Measurements from ENCODE around the gene CIAO3. TPM values are rescaled to one million over a fixed set of nuclear protein-coding genes. Genes with fewer than 3 reads are reported as not detected.

The CIAO3 gene
- total RNA-seq, 2 donors from 2014 or later, result 56.7 to 76.6 TPM

GRCh38 chr16:707062-707538 lies 33.7 kb downstream of the CIAO3 start:
- no peaks in the 10 kb centered on the region for H3K36me3 ChIP-seq
- no peak for DNase-seq (ENCODE audit: low spot score)
- peaks cover 22% of the 10 kb centered on the region for H3K27me3 ChIP-seq (replicated peaks; ENCODE audit: insufficient read depth)
- WGBS, result 26% methylated on average over 14 of the region's 14 CpGs
- H3K27ac ChIP-seq, result no peak overlapping the region
- H3K4me1 ChIP-seq (replicated peaks), result no peaks in the 10 kb centered on the region
- no peak for TF ChIP-seq CTCF (IDR thresholded peaks at IDR 0.05)
- TF ChIP-seq POLR2A (IDR thresholded peaks at IDR 0.05), result no peak
- no peak for TF ChIP-seq POLR2AphosphoS5 (IDR thresholded peaks at IDR 0.05)
- intact Hi-C loops (cut with DNase I), result no loop called here
- H3K4me3 ChIP-seq, result no peak overlapping the region
- H3K9me3 ChIP-seq, result no peaks in the 10 kb centered on the region

GRCh38 chr16:706189-707061 lies 34.4 kb downstream of the CIAO3 start:
- peaks cover 27% of the 10 kb centered on the region for H3K27me3 ChIP-seq (replicated peaks; ENCODE audit: insufficient read depth)

DNA sequence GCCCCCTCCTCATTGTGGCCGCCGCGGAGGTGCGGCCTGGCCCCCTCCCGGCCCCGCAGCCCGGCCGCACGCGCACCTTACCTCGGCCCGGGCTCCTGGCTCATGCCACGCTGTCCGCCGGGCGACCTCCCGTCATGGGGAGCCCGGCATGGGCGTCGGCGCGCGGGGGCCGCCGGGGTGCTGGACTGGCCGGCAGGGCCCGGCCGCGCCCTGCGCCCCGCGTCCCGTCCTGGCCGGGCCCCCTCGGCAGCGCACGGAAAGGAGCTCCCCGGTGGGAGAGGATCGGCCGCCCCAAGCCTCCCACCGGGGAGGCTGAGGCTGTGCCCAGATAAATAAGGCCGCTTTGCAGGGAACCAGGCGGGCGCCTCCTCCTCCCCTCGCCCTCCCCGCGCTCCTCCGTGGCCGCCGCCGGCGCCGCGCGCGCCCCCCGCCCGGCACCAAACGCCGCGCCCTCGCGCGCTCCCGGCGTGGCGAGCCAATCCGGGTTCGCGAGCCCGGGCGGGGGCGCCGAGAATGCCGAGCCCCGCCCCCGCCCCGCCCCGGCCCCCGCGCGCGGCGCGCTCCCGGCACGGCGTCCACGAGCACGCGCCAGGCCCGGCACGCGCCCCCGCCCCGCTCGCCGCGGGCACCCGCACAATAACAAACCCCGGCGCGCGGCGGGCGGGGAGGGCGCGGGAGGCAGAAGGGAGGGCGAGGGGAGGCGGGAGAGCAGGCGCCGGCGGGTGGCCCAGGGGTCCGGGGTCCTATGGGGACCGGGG lies 35.2 kb downstream of the CIAO3 start, which contains the start of gene FBXL16:
Gene FBXL16 (minus strand): TSS at position 371 of the 758 bp plus-strand sequence. CDS start 8,396 bp downstream, outside the sequence.
- intact Hi-C loops (cut with DNase I), result no loop called here
- no peak for DNase-seq (ENCODE audit: low spot score)
- no peaks in the 10 kb centered on the region for H3K9me3 ChIP-seq
- no peak within 1 kb of the TSS for H3K27ac ChIP-seq
- no peaks in the 10 kb centered on the region for H3K4me1 ChIP-seq (replicated peaks)
- peaks cover 30% of the 10 kb centered on the region for H3K27me3 ChIP-seq (replicated peaks; ENCODE audit: insufficient read depth)
- peak within 1 kb of the TSS; percentile 8 to 39 for H3K4me3 ChIP-seq
- TF ChIP-seq POLR2AphosphoS5 (IDR thresholded peaks at IDR 0.05) (no peak), POLR2A (IDR thresholded peaks at IDR 0.05) (no peak), CTCF (IDR thresholded peaks at IDR 0.05) (no peak)
- 4% methylated on average over 24 of the region's 115 CpGs for WGBS
- no peaks in the 10 kb centered on the region for H3K36me3 ChIP-seq

More at GRCh38 chr16:706189-707061, 34.4 kb downstream of the CIAO3 start:
- no peaks in the 10 kb centered on the region for H3K9me3 ChIP-seq
- no peak overlapping the region for H3K27ac ChIP-seq
- DNase-seq (ENCODE audit: low spot score), result no peak
- TF ChIP-seq POLR2A (IDR thresholded peaks at IDR 0.05) (no peak), POLR2AphosphoS5 (IDR thresholded peaks at IDR 0.05) (no peak), CTCF (IDR thresholded peaks at IDR 0.05) (no peak)
- intact Hi-C loops (cut with DNase I), result no loop called here
- H3K36me3 ChIP-seq, result no peaks in the 10 kb centered on the region
- no peaks in the 10 kb centered on the region for H3K4me1 ChIP-seq (replicated peaks)
- WGBS, result 3% methylated on average over 47 of the region's 49 CpGs
- no peak overlapping the region for H3K4me3 ChIP-seq

DNA sequence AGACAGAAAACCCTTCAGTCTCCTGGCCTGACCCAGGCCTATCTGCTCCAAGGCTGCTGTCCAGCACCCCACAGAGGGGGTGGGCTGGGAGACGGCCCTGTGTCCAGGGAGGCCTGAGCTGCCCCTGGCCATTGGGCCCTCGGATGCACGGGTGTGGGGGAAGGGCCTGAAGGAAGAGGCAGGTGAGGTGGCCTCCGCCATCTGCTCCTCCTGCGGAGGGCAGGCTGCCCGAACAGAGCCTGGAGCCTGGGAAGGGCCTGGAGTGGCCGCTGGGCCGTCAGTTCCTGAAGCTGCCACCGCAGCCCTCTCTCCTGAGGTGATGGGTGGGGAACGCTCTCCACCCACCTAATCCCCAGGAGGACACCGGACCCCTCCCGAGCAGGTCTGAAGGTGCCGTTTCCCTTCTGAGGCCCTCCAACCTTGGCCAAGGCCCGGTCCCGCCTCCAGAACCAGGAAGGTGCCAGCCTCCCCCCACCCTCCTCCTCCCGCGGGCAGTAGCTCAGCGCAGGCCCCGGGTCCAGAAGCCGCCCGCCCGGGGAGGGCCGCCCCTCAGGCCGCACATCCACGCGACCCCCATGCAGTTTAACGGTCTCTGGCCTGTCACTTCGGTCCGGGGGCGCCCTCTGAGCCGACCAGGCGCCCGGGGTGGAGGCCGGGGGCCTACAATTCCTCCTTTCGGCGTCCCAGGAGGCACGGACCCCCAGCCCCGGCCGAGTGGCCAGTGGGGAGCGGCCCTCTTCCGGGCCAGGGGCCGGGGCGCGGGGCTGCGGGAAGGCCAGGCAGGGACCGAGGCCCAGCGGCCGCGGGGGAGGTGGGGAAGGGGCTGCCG lies 36.0 kb downstream of the CIAO3 start:
- intact Hi-C loops (cut with DNase I), result no loop called here
- TF ChIP-seq CTCF (IDR thresholded peaks at IDR 0.05) (no peak), POLR2AphosphoS5 (IDR thresholded peaks at IDR 0.05) (no peak), POLR2A (IDR thresholded peaks at IDR 0.05) (no peak)

More for the DNA sequence above, 36.0 kb downstream of the CIAO3 start:
- WGBS, result 13% methylated on average over 44 of the region's 50 CpGs
- Histone ChIP-seq H3K9me3 (no peaks in the 10 kb centered on the region), H3K4me1 (replicated peaks) (no peaks in the 10 kb centered on the region), H3K27ac (no peak overlapping the region), H3K4me3 (peak overlapping the region; percentile 8 to 39), H3K36me3 (no peaks in the 10 kb centered on the region), H3K27me3 (replicated peaks; ENCODE audit: insufficient read depth) (peaks cover 27% of the 10 kb centered on the region)
- DNase-seq (ENCODE audit: low spot score), result no peak

Measured in prostate gland (tissue), 2 donors.